ENCODE data around the gene PTPRM. TPM values are rescaled to one million over a fixed set of nuclear protein-coding genes. Genes with fewer than 3 reads are reported as not detected.

PTPRM gene
- total RNA-seq, 1 experiment from 2014 or later = 1.6 TPM

GRCh38 chr18:7977897-7978296 lies 410.8 kb downstream of the PTPRM start:
- Histone ChIP-seq H3K36me3 (ENCODE audit: control insufficient read depth, insufficient read depth, low read length) (no peaks in the 10 kb centered on the region), H3K9me3 (ENCODE audit: control insufficient read depth, insufficient read depth, low read depth, low read length) (no peaks in the 10 kb centered on the region), H3K4me3 (ENCODE audit: low read depth in 2 of 2, low read length in 2 of 2) (no peak overlapping the region), H3K27me3 (ENCODE audit: control insufficient read depth, insufficient read depth, low read length) (no peaks in the 10 kb centered on the region), H3K27ac (ENCODE audit: low read length) (no peak overlapping the region), H3K4me1 (ENCODE audit: control insufficient read depth, insufficient read depth, low read length) (no peaks in the 10 kb centered on the region)
- CTCF ChIA-PET = no interaction called here
- TF ChIP-seq CTCF (IDR thresholded peaks at IDR 0.05) = no peak
- no peak for TF ChIP-seq REST (IDR thresholded peaks at IDR 0.05; ENCODE audit: insufficient read depth in 1 of 2, low read depth in 2 of 2, low read length in 1 of 2)
- no peak for TF ChIP-seq SIN3A (IDR thresholded peaks at IDR 0.05; ENCODE audit: borderline replicate concordance, insufficient read depth, low read depth, low read length)
- TF ChIP-seq TCF7L2 (IDR thresholded peaks at IDR 0.05; ENCODE audit: low read depth, low read length) = no peak
- TF ChIP-seq POLR2AphosphoS5 (IDR thresholded peaks at IDR 0.05; ENCODE audit: low read depth, low read length) = no peak
- in situ Hi-C loops (cut with HindIII; ENCODE audit: low pct_unique_long_range_greater_than_20kb, low sequenced_read_pairs) = no loop called here
- DNase-seq (ENCODE audit: low read depth, low spot score) = no peak
- intact Hi-C loops (cut with micrococcal nuclease; ENCODE audit: unreplicated experiment) = no loop called here
- no TSS peak for BruUV-seq (replicated peaks)
- POLR2A ChIA-PET = no interaction called here
- no peak for ATAC-seq

GRCh38 chr18:7978834-7979233 lies 411.7 kb downstream of the PTPRM start:
- Histone ChIP-seq H3K36me3 (ENCODE audit: control insufficient read depth, insufficient read depth, low read length) (no peaks in the 10 kb centered on the region), H3K4me3 (ENCODE audit: low read depth in 2 of 2, low read length in 2 of 2) (no peak overlapping the region), H3K9me3 (ENCODE audit: control insufficient read depth, insufficient read depth, low read depth, low read length) (no peaks in the 10 kb centered on the region), H3K4me1 (ENCODE audit: control insufficient read depth, insufficient read depth, low read length) (no peaks in the 10 kb centered on the region), H3K27me3 (ENCODE audit: control insufficient read depth, insufficient read depth, low read length) (no peaks in the 10 kb centered on the region), H3K27ac (ENCODE audit: low read length) (no peak overlapping the region)
- ATAC-seq (no peak), DNase-seq (ENCODE audit: low read depth, low spot score) (no peak)
- intact Hi-C loops (cut with micrococcal nuclease; ENCODE audit: unreplicated experiment) (no loop called here), in situ Hi-C loops (cut with HindIII; ENCODE audit: low pct_unique_long_range_greater_than_20kb, low sequenced_read_pairs) (no loop called here)
- POLR2A ChIA-PET = no interaction called here
- CTCF ChIA-PET = no interaction called here
- no peak for TF ChIP-seq TCF7L2 (IDR thresholded peaks at IDR 0.05; ENCODE audit: low read depth, low read length)
- no peak for TF ChIP-seq SIN3A (IDR thresholded peaks at IDR 0.05; ENCODE audit: borderline replicate concordance, insufficient read depth, low read depth, low read length)
- TF ChIP-seq CTCF (IDR thresholded peaks at IDR 0.05) = no peak
- no peak for TF ChIP-seq REST (IDR thresholded peaks at IDR 0.05; ENCODE audit: insufficient read depth in 1 of 2, low read depth in 2 of 2, low read length in 1 of 2)
- TF ChIP-seq POLR2AphosphoS5 (IDR thresholded peaks at IDR 0.05; ENCODE audit: low read depth, low read length) = no peak
- BruUV-seq (replicated peaks) = no TSS peak

Measured in Panc1 (cell line).